HL-60 (cell line): ENCODE results near the gene SOX18.

Source experiments
- DNase-seq, 2 experiments: peaks; one replicate each; pipeline ENCODE4 v3.0.0-alpha.2; 2010 to 2020; ENCODE audit warnings: low read depth in 1 of 2, low spot score in 1 of 2
- H3K27ac ChIP-seq: fragments of 250-450 bp; sonication (Bioruptor Pico); replicated peaks from 2 replicates; pipeline ENCODE4 v1.5.1; 2020; ENCODE audit warnings: mild to moderate bottlenecking, moderate library complexity
- H3K27me3 ChIP-seq: fragments of 250-450 bp; sonication (Bioruptor Pico); 2 replicates; pipeline ENCODE4 v1.5.1; 2021; ENCODE audit warnings: mild to moderate bottlenecking, moderate library complexity; ENCODE audit not compliant: insufficient read depth, poor library complexity, severe bottlenecking
- H3K4me3 ChIP-seq: replicated peaks from 2 replicates; pipeline ENCODE4 v1.5.1; 2011; ENCODE audit warnings: mild to moderate bottlenecking, control low read depth, low read length; ENCODE audit not compliant: insufficient read depth
- GABPA ChIP-seq: IDR thresholded peaks from 2 replicates; pipeline ENCODE4 v1.6.1; 2012; ENCODE audit warnings: low read depth
- POLR2AphosphoS5 ChIP-seq: IDR thresholded peaks from 2 replicates; pipeline ENCODE4 v1.6.1; 2012; ENCODE audit warnings: low read depth
- SPI1 ChIP-seq: IDR thresholded peaks from 2 replicates; pipeline ENCODE4 v1.6.1; 2012; ENCODE audit warnings: low read depth, mild to moderate bottlenecking, borderline replicate concordance
- TF ChIP-seq, protein P1 (sequence below): IDR thresholded peaks from one replicate; pipeline ENCODE4 v1.5.1; 2011; ENCODE audit warnings: low read length, control low read depth, inconsistent platforms; ENCODE audit not compliant: insufficient read depth
- TF ChIP-seq, protein P2 (sequence below): IDR thresholded peaks from 2 replicates; pipeline ENCODE4 v1.6.1; 2012; ENCODE audit warnings: low read depth; ENCODE audit not compliant: insufficient replicate concordance

Gene SOX18

DNA sequence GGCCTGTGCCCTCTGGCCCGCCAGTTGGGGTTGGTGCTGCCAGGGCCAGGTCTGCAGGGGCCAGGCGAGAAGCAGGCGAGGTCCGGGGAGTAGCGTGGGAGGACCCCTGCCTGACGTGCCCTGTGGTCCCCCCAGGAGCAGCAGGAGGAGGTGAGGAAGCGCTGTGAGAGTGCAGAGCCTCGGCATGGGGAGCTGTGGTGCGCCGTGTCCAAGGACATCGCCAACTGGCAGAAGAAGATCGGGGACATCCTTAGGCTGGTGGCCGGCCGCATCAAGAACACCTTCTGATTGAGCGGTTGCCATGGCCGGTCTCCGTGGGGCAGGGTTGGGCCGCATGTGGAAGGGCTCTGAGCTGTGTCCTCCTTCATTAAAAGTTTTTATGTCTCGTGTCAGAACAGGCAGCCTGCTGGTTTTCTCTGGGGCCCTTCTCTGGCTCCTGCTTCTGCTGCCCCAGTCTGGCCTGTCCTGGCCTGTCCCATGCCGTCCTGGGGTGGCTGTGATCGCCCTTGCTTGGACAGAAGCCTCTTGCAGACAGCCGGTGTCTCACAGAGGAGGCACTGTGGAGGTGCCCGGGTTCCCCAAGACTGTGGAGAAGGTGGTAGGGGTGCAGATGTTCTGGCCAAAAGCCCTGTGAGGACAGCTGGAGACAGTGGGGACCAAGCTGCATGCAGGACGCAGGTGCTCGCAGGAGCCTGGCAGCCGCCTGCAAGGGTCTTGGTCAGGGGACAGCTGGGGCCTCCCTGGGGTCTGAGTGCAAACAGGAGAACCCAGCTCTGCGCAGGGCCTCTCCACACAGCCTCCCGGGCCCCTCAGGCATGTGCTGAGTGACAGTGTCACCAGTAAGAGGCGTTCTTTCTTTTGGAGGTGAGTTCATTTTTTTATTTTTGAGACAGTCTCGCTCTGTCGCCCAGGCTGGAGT lies 16.5 kb downstream of the SOX18 start:
- H3K27me3 ChIP-seq: peaks cover 6% of the 10 kb centered on the region
- H3K27ac ChIP-seq: no peak overlapping the region
- no peak for TF ChIP-seq GABPA
- TF ChIP-seq, protein P1, sequence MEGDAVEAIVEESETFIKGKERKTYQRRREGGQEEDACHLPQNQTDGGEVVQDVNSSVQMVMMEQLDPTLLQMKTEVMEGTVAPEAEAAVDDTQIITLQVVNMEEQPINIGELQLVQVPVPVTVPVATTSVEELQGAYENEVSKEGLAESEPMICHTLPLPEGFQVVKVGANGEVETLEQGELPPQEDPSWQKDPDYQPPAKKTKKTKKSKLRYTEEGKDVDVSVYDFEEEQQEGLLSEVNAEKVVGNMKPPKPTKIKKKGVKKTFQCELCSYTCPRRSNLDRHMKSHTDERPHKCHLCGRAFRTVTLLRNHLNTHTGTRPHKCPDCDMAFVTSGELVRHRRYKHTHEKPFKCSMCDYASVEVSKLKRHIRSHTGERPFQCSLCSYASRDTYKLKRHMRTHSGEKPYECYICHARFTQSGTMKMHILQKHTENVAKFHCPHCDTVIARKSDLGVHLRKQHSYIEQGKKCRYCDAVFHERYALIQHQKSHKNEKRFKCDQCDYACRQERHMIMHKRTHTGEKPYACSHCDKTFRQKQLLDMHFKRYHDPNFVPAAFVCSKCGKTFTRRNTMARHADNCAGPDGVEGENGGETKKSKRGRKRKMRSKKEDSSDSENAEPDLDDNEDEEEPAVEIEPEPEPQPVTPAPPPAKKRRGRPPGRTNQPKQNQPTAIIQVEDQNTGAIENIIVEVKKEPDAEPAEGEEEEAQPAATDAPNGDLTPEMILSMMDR: no peak
- TF ChIP-seq, protein P2, sequence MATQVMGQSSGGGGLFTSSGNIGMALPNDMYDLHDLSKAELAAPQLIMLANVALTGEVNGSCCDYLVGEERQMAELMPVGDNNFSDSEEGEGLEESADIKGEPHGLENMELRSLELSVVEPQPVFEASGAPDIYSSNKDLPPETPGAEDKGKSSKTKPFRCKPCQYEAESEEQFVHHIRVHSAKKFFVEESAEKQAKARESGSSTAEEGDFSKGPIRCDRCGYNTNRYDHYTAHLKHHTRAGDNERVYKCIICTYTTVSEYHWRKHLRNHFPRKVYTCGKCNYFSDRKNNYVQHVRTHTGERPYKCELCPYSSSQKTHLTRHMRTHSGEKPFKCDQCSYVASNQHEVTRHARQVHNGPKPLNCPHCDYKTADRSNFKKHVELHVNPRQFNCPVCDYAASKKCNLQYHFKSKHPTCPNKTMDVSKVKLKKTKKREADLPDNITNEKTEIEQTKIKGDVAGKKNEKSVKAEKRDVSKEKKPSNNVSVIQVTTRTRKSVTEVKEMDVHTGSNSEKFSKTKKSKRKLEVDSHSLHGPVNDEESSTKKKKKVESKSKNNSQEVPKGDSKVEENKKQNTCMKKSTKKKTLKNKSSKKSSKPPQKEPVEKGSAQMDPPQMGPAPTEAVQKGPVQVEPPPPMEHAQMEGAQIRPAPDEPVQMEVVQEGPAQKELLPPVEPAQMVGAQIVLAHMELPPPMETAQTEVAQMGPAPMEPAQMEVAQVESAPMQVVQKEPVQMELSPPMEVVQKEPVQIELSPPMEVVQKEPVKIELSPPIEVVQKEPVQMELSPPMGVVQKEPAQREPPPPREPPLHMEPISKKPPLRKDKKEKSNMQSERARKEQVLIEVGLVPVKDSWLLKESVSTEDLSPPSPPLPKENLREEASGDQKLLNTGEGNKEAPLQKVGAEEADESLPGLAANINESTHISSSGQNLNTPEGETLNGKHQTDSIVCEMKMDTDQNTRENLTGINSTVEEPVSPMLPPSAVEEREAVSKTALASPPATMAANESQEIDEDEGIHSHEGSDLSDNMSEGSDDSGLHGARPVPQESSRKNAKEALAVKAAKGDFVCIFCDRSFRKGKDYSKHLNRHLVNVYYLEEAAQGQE: no peak
- no peak for TF ChIP-seq SPI1
- TF ChIP-seq POLR2AphosphoS5: no peak
- no peak overlapping the region for H3K4me3 ChIP-seq
- no peak for DNase-seq

DNA sequence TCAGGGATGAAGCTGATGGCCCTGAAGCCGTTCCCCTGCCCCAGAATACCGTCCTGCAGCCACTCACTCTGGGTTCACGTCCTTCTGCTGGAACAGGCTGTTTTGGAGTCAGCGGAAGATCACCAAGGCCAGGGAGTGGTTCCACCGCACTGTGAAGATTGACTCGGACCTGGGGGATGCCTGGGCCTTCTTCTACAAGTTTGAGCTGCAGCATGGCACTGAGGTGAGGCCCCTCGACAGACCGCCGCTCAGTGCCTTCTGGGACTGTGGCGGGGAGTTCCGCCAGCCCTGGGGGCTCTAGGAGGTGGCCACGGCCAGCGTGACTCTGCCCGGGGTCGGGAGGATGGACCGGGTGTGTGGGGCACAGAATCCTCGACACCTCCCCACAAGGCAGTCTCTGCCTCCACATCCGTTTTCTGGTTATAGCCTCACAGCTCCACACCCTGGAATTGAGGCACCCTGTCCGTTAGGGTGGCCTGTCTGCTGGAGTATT lies 17.6 kb downstream of the SOX18 start:
- Histone ChIP-seq H3K27ac (no peak overlapping the region), H3K27me3 (no peaks in the 10 kb centered on the region), H3K4me3 (no peak overlapping the region)
- no peak for TF ChIP-seq POLR2AphosphoS5
- TF ChIP-seq SPI1: no peak
- TF ChIP-seq, protein P2: no peak
- TF ChIP-seq, protein P1: no peak
- TF ChIP-seq GABPA: no peak
- no peak for DNase-seq

DNA sequence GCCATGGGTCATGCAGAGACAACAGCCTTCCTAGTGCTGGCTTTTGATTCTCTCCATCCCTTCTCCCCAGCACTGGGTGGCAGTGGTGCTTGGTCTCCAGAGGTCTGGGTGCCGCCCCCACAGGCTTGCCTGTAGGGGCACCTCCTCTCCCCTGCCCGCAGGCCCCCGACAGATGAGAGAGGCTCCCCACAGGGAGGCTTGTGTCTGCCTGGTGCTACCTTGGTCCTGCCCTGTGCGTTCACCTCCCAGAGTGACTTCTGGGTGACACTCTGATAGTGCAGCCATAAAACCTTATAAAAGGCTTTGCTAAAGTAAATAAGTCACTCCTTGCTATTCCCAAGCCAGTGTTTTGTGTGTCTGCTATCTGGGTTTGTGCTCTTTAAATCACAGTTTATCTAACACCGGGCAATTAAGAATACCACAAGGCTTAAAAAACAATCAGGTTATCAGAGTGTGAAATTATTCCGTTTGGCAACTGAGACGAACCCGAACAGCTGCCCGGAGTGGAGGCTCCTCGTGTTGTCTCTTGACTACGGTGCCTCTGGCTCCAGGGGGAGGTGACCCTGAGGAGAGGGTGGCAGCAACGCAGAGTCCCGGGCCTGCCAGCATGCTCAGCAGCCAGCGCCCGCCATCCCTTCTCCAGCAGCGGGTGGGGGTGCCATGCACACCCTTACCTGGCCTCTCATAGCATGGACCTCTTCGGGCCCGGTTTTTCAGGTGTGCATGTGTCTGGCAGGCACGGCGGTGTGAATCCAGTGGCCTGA lies 18.9 kb downstream of the SOX18 start:
- TF ChIP-seq, protein P2: no peak
- TF ChIP-seq SPI1 (no peak), GABPA (no peak), POLR2AphosphoS5 (no peak)
- TF ChIP-seq, protein P1: no peak
- Histone ChIP-seq H3K27me3 (no peaks in the 10 kb centered on the region), H3K4me3 (no peak overlapping the region), H3K27ac (no peak overlapping the region)
- no peak for DNase-seq
